Embryonic facial prominence (tissue), 1 donor: ENCODE results near the gene SLC43A3.
"Not testable (repeated sequence)": the region's sequence is repeated elsewhere in the genome, so short reads cannot be mapped to it uniquely, and the experiment has no call there.

Experiments used
- DNase-seq: peaks from one replicate; pipeline ENCODE4 v3.0.0-alpha.2; 2016; ENCODE audit errors: extremely low spot score

SLC43A3 gene

GRCh38 chr11:57379732-57380131 lies 47.2 kb downstream of the SLC43A3 start:
- no peak for DNase-seq

GRCh38 chr11:57378186-57378585 lies 48.7 kb downstream of the SLC43A3 start:
- no peak for DNase-seq

DNA sequence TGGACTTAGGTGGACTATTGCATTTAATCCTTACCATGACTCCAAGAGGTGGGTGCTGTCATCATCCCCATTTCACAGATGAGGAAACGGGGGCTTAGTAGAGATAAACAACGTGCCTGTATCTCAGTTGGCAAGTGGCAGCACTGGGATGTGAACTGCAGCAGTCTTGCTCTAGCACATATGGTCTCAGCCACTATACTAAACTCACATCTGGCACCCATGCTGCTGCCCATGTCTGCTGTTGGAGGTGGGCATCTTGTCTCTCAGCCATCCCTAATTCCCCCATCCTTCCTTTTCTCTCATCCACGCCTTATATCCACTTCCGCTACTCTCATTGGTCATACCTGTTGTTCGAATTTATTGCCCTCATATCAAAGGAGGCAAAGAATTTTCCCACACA lies 49.8 kb downstream of the SLC43A3 start:
- DNase-seq: no peak

- no peak for DNase-seq
Measured at GRCh38 chr11:57376095-57377090, 50.5 kb downstream of the SLC43A3 start.

- DNase-seq: no peak
Measured at GRCh38 chr11:57375490-57375889, 51.4 kb downstream of the SLC43A3 start.

- no peak for DNase-seq
Measured at GRCh38 chr11:57374966-57375365, 52.0 kb downstream of the SLC43A3 start.

- DNase-seq: no peak
Measured at GRCh38 chr11:57373146-57373545, 53.8 kb downstream of the SLC43A3 start.

- no peak for DNase-seq
Measured at GRCh38 chr11:57370941-57371340, 56.0 kb downstream of the SLC43A3 start.

DNA sequence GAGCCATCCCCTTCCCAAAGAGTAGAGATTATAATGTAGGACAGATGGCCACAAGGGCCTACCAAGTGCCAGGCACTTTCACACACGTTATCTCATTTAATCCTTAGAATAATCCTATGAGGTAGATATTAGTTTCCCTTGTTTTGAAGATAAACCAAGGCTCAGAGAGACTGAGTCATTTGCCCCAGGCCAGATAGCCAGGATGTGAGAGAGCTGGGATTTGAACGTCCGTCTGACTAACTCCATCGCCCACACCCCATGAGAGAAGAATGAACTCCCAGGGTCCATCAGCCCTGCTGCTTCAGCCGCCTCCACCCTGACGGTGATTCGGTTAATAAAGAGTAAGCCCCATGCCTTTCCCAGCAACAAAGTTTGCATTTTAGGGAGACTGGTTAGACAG lies 56.7 kb downstream of the SLC43A3 start:
- no peak for DNase-seq

GRCh38 chr11:57368845-57369232 lies 58.1 kb downstream of the SLC43A3 start:
- DNase-seq: no peak

DNA sequence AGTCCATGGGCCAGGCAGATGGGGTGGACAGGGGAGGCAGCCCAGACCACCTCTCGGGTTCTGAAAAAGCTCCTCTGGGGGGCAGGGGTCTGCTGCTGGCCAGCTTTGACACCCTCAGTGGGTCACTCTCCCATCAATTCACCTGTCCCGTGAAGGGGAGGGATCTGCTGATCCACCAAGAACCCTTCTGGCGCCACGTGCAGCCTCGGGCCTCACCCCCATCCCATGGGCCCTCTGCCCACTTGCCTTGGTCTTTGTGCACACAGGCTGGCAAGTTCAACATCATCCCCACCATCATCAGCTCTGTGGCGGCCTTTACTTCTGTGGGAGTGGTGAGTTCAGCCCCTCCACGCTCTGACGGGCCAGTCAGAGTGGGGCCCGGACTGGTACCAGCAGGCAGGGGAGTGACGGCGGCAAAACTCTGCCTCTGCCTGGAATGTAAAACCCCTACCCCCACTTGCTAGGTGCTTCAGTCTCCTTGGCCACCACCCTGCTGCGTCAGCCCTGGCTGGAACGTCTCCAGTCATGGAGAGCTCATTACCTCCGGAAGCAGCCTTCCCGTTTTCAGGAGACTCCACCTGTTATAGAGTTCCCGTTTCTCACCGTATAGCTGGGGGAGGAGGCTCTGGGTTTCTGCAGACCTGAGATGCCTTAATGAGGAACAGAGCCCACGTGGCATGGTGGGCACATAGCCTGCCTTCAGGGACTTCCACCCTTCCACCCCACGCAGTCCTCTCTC lies 58.6 kb downstream of the SLC43A3 start:
- DNase-seq: no peak

GRCh38 chr11:57364851-57365660 lies 61.9 kb downstream of the SLC43A3 start:
- DNase-seq: no peak

DNA sequence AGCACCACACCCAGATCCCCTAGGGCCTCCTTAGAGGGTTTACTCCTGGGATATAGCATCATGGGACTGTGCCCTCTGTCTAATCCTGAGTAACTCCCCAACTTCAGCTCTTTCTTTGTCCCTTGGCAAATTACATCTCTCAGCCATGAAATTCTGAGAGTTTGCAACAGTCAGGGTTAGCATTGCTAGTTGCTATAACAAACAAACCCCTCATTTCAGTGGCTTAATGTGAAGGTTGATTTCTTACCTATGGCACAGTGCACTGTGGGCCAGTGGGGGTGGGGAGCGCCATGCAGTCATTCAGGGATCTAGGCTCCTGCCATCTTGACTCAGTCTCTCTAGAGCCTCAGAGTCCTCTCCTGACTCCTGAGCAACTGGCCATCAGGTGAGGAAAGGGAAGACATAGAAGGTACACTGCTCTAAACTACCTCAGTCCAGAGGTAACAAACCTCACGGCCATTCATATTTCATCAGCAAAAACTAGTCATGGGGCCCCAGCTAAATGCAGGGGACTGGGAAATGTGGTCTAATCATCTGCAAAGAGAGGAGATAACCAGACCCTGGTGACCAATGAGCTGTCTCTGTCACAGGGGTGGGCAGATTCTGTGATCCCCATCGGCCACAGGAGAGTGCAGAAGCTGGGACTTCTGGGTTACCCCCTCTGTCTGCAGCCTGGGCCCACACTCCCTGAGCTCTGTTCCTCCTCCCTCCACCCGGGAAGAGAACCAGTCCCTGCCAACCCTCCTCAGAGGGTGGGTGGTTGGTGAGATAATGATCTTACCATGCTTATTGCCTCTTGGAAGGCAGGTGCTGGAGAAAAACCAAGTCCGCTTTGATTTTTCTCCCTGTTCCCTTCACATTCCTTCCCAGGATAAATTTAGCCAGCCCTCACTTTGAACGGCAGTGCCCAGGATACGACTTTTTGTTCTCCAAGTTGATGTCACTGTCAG lies 63.5 kb downstream of the SLC43A3 start:
- DNase-seq: no peak

GRCh38 chr11:57361926-57362325 lies 65.0 kb downstream of the SLC43A3 start:
- no peak for DNase-seq

DNA sequence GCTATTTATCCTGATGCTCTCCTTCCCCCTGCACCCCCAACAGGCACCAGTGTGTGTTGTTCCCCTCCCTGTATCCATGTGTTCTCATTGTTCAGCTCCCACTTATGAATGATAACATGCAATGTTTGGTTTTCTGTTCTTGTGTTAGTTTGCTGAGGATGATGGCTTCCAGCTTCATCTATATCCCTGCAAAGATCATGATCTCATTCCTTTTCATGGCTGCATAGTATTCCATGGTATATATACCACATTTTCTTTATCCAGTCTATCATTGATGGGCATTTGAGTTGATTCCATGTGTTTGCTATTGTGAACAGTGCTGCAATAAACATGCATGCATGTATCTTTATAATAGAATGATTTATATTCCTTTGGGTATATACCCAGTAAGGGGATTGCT lies 65.5 kb downstream of the SLC43A3 start:
- DNase-seq: not testable (repeated sequence)

DNA sequence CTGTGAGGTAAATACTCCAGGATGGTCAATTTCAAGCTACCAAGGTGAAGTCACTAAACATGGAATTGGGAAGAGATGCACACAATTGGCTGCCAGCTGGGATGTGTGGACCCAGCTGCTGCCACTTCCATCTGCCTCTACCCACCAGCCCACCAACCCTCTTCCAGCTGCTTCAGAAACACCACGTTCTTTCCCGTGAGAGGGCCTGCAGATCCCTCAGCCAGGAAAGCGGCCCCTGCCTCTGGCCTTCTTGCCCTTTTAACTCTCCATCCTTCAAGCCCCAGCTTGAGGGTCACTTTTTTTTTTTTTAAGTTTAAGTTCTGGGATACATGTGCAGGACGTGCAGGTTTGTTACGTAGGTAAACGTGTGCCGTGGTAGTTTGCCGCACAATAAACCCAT lies 65.9 kb downstream of the SLC43A3 start:
- DNase-seq: no peak

DNA sequence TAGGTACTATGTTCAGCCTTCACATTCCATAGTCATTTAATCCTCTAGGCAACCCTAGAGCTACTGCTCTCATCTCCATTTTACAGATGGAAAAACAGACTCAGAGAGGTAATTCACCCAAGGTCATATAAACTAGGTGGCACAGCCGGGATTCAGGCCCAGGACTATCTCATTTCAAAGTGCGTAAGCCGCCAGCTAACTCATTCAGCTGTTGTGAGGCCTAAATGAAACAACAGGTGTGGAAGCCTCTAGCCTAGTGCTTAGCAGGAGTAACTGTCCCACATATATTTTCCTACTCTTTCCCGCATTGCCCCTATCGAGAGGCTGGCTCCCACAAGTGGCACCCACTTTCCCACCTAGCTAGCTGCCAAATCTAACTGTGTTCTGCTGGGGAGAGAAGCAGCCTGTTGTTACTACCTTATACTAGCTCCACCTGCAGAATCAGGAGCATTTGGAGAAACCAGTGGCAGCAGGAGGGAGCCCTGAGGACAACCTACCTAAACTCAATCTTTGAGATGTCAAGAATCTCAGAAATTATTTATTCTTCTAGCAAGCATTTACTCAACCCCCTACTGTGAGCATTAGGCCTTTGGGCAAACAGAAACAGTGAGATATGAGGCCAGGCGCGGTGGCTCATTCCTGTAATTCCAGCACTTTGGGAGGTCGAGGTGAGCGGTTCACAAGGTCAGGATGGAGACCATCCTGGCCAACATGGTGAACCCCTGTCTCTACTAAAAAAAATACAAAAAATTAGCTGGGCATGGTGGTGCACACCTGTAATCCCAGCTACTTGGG lies 66.8 kb downstream of the SLC43A3 start:
- no peak for DNase-seq

GRCh38 chr11:57359396-57359795 lies 67.5 kb downstream of the SLC43A3 start:
- no peak for DNase-seq

- DNase-seq: no peak
Measured at GRCh38 chr11:57358991-57359390, 67.9 kb downstream of the SLC43A3 start.

GRCh38 chr11:57358543-57358961 lies 68.4 kb downstream of the SLC43A3 start:
- no peak for DNase-seq
